Amygdala (tissue), 56 donors: ENCODE results near the gene ALK.

Experiments used
- DNase-seq, 56 donors: peaks; one replicate each; lab custom pipeline; 2025; lab: John Stamatoyannopoulos, UW

The ALK gene

GRCh38 chr2:29725610-29726009 lies 195.8 kb downstream of the ALK start:
- DNase-seq: no peak

GRCh38 chr2:29724282-29724681 lies 197.1 kb downstream of the ALK start:
- no peak for DNase-seq

- no peak for DNase-seq
These were observed 198.0 kb downstream of the ALK start for GRCh38 chr2:29723255-29724001.

GRCh38 chr2:29719639-29720038 lies 201.7 kb downstream of the ALK start:
- no peak for DNase-seq

- no peak for DNase-seq
These were observed 203.2 kb downstream of the ALK start for GRCh38 chr2:29718076-29718686.

- DNase-seq: no peak
These were observed 205.7 kb downstream of the ALK start for GRCh38 chr2:29715655-29716054.

- no peak for DNase-seq
These were observed 207.1 kb downstream of the ALK start for GRCh38 chr2:29714333-29714732.

- no peak for DNase-seq
These were observed 215.1 kb downstream of the ALK start for GRCh38 chr2:29706171-29706720.

GRCh38 chr2:29705616-29706015 lies 215.8 kb downstream of the ALK start:
- DNase-seq: no peak

GRCh38 chr2:29703336-29703735 lies 218.1 kb downstream of the ALK start:
- DNase-seq: no peak

GRCh38 chr2:29702276-29702675 lies 219.1 kb downstream of the ALK start:
- DNase-seq: no peak

GRCh38 chr2:29700560-29700959 lies 220.8 kb downstream of the ALK start:
- DNase-seq: no peak

- DNase-seq: no peak
These were observed 222.3 kb downstream of the ALK start for GRCh38 chr2:29699045-29699444.

GRCh38 chr2:29698216-29698615 lies 223.2 kb downstream of the ALK start:
- DNase-seq: no peak

- DNase-seq: no peak
These were observed 223.7 kb downstream of the ALK start for GRCh38 chr2:29697715-29698114.

- no peak for DNase-seq
These were observed 224.2 kb downstream of the ALK start for GRCh38 chr2:29697181-29697580.

GRCh38 chr2:29694741-29695140 lies 226.6 kb downstream of the ALK start:
- no peak for DNase-seq

- no peak for DNase-seq
These were observed 229.9 kb downstream of the ALK start for GRCh38 chr2:29691391-29691950.

GRCh38 chr2:29689666-29690065 lies 231.7 kb downstream of the ALK start:
- no peak for DNase-seq

- no peak for DNase-seq
These were observed 233.0 kb downstream of the ALK start for GRCh38 chr2:29688429-29688828.

- peak in 3 of 56 donors; percentile 2 to 17 (median 2) for DNase-seq
These were observed 234.3 kb downstream of the ALK start for GRCh38 chr2:29687121-29687520.
